ENCODE measurements around the gene MDGA2.
"Not testable (repeated sequence)": the region's sequence is repeated elsewhere in the genome, so short reads cannot be mapped to it uniquely, and the experiment has no call there.

MDGA2 gene

DNA sequence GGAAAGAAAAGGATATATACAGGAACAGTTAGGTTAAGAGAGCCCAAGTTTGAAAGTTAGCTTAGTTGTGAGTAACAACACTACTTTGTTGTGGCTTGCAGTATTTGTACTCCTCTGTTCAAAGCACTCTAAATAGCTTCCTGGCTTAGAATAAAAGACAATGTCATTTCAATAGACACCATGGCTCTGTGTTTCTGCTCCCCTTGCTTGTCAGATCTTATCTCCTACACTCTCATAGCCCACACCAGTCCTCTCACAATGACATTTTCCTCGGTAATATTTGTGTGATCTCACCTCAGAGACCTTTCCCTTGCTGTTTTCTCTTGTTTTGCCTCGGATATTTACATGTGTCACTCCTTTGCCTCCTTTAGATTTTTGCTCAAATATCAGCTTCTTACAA lies 418.4 kb downstream of the MDGA2 start:
- H3K4me1 ChIP-seq (ENCODE audit: control insufficient read depth, insufficient read depth, low read length): no peaks in the 10 kb centered on the region
- H3K27me3 ChIP-seq (ENCODE audit: control insufficient read depth, insufficient read depth, low read length): no peaks in the 10 kb centered on the region
- H3K9me3 ChIP-seq (ENCODE audit: control insufficient read depth, insufficient read depth, low read length): peaks cover 12% of the 10 kb centered on the region
- no peak overlapping the region for H3K27ac ChIP-seq (ENCODE audit: low read depth, low read length)
- no peak overlapping the region for H3K9ac ChIP-seq (ENCODE audit: low read depth, low read length)
- no peaks in the 10 kb centered on the region for H3K36me3 ChIP-seq (ENCODE audit: control insufficient read depth, insufficient read depth, low read length)
- H3K4me3 ChIP-seq (ENCODE audit: low read depth, low read length): no peak overlapping the region

- H3K27ac ChIP-seq (ENCODE audit: low read depth, low read length): no peak overlapping the region
- no peak overlapping the region for H3K4me3 ChIP-seq (ENCODE audit: low read depth, low read length)
- H3K4me1 ChIP-seq (ENCODE audit: control insufficient read depth, insufficient read depth, low read length): no peaks in the 10 kb centered on the region
- no peaks in the 10 kb centered on the region for H3K27me3 ChIP-seq (ENCODE audit: control insufficient read depth, insufficient read depth, low read length)
- no peak overlapping the region for H3K9ac ChIP-seq (ENCODE audit: low read depth, low read length)
- H3K9me3 ChIP-seq (ENCODE audit: control insufficient read depth, insufficient read depth, low read length): peaks cover 12% of the 10 kb centered on the region
- H3K36me3 ChIP-seq (ENCODE audit: control insufficient read depth, insufficient read depth, low read length): no peaks in the 10 kb centered on the region
Observed at GRCh38 chr14:47252802-47253201, 422.6 kb downstream of the MDGA2 start.

DNA sequence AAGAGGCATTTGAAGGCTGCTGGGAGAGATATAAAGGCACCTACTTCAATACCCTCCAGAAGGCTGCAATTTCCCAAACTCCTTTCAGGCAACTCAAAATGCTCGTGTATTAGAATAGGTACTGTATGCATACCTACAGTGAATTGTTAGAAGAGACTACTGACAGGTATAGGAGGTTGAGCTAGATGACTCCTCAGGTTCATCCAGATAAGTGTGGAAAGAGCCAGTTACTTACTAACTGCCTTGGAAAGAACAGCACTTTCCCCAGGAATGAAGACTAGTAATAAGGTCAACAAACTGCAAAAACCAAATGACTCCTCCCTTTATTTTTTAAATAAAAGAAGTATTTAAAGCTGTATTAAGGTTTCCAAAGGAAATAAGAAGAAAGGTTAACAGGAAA lies 429.0 kb downstream of the MDGA2 start:
- Histone ChIP-seq H3K27ac (ENCODE audit: low read depth, low read length) (no peak overlapping the region), H3K36me3 (ENCODE audit: control insufficient read depth, insufficient read depth, low read length) (no peaks in the 10 kb centered on the region), H3K27me3 (ENCODE audit: control insufficient read depth, insufficient read depth, low read length) (no peaks in the 10 kb centered on the region), H3K4me3 (ENCODE audit: low read depth, low read length) (no peak overlapping the region), H3K9ac (ENCODE audit: low read depth, low read length) (no peak overlapping the region), H3K4me1 (ENCODE audit: control insufficient read depth, insufficient read depth, low read length) (no peaks in the 10 kb centered on the region), H3K9me3 (ENCODE audit: control insufficient read depth, insufficient read depth, low read length) (no peaks in the 10 kb centered on the region)

DNA sequence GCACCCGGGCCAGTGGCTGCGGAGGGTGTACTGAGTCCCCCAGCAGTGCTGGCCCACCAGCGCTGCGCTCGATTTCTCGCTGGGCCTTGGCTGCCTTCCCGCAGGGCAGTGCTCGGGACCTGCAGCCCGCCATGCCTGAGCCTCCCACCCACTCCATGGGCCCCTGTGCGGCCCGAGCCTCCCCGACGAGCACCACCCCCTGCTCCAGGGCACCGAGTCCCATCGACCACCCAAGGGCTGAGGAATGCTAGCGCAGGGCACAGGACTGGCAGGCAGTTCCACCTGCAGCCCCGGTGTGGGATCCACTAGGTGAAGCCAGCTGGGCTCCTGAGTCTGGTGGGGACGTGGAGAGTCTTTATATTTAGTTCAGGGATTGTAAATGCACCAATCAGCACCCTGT lies 432.8 kb downstream of the MDGA2 start:
- not testable (repeated sequence) for H3K9me3 ChIP-seq (ENCODE audit: control insufficient read depth, insufficient read depth, low read length); H3K27ac ChIP-seq (ENCODE audit: low read depth, low read length); H3K27me3 ChIP-seq (ENCODE audit: control insufficient read depth, insufficient read depth, low read length); H3K36me3 ChIP-seq (ENCODE audit: control insufficient read depth, insufficient read depth, low read length); H3K4me1 ChIP-seq (ENCODE audit: control insufficient read depth, insufficient read depth, low read length); H3K4me3 ChIP-seq (ENCODE audit: low read depth, low read length); H3K9ac ChIP-seq (ENCODE audit: low read depth, low read length)

- H3K36me3 ChIP-seq (ENCODE audit: control insufficient read depth, insufficient read depth, low read length): no peaks in the 10 kb centered on the region
- no peaks in the 10 kb centered on the region for H3K9me3 ChIP-seq (ENCODE audit: control insufficient read depth, insufficient read depth, low read length)
- H3K4me1 ChIP-seq (ENCODE audit: control insufficient read depth, insufficient read depth, low read length): no peaks in the 10 kb centered on the region
- no peak overlapping the region for H3K4me3 ChIP-seq (ENCODE audit: low read depth, low read length)
- H3K9ac ChIP-seq (ENCODE audit: low read depth, low read length): no peak overlapping the region
- no peaks in the 10 kb centered on the region for H3K27me3 ChIP-seq (ENCODE audit: control insufficient read depth, insufficient read depth, low read length)
- H3K27ac ChIP-seq (ENCODE audit: low read depth, low read length): no peak overlapping the region
Observed at GRCh38 chr14:47240748-47241437, 434.5 kb downstream of the MDGA2 start.

DNA sequence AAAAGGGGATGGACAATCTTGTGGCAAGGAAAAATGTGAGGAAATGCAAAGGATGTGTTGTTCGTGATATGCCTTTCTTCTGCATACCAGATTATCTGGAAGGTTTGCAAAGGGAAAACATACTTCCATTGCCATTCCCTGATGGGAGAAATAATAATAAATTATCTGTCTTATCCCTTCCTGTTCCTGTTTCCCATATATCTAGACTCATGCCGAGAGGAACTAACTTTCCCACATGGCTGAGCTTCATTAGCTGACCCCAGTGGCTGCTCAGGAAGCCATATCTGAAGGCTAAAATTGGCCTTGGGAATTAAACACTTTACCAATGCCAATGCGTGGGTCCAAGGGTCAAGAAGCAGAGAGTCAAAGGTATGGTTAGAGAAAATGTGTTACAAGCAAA lies 439.8 kb downstream of the MDGA2 start:
- Histone ChIP-seq H3K9me3 (ENCODE audit: control insufficient read depth, insufficient read depth, low read length) (no peaks in the 10 kb centered on the region), H3K9ac (ENCODE audit: low read depth, low read length) (no peak overlapping the region), H3K4me3 (ENCODE audit: low read depth, low read length) (no peak overlapping the region), H3K36me3 (ENCODE audit: control insufficient read depth, insufficient read depth, low read length) (no peaks in the 10 kb centered on the region), H3K4me1 (ENCODE audit: control insufficient read depth, insufficient read depth, low read length) (no peaks in the 10 kb centered on the region), H3K27me3 (ENCODE audit: control insufficient read depth, insufficient read depth, low read length) (no peaks in the 10 kb centered on the region), H3K27ac (ENCODE audit: low read depth, low read length) (no peak overlapping the region)

- no peak overlapping the region for H3K27ac ChIP-seq (ENCODE audit: low read depth, low read length)
- no peaks in the 10 kb centered on the region for H3K27me3 ChIP-seq (ENCODE audit: control insufficient read depth, insufficient read depth, low read length)
- H3K4me1 ChIP-seq (ENCODE audit: control insufficient read depth, insufficient read depth, low read length): no peaks in the 10 kb centered on the region
- H3K9ac ChIP-seq (ENCODE audit: low read depth, low read length): no peak overlapping the region
- no peaks in the 10 kb centered on the region for H3K36me3 ChIP-seq (ENCODE audit: control insufficient read depth, insufficient read depth, low read length)
- no peak overlapping the region for H3K4me3 ChIP-seq (ENCODE audit: low read depth, low read length)
- no peaks in the 10 kb centered on the region for H3K9me3 ChIP-seq (ENCODE audit: control insufficient read depth, insufficient read depth, low read length)
Observed at GRCh38 chr14:47226877-47227520, 448.4 kb downstream of the MDGA2 start.

DNA sequence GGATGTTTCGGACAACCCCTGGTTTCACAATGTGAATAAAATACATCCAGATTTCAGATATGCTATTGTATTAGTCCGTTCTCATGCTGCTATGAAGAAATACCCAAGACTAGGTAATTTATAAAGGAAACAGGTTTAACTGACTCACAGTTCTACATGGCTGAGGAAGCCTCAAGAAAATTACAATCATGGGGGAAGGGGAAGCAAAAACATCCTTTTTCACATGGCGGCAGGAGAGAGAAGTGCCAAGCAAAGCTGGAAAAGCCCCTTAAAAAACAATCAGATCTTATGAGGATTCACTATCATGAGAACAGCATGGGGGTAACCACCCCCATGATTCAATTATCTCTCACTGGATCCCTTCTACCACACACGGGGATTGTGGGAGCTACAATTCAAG lies 451.7 kb downstream of the MDGA2 start:
- no peaks in the 10 kb centered on the region for H3K4me1 ChIP-seq (ENCODE audit: control insufficient read depth, insufficient read depth, low read length)
- H3K4me3 ChIP-seq (ENCODE audit: low read depth, low read length): no peak overlapping the region
- no peak overlapping the region for H3K9ac ChIP-seq (ENCODE audit: low read depth, low read length)
- no peaks in the 10 kb centered on the region for H3K9me3 ChIP-seq (ENCODE audit: control insufficient read depth, insufficient read depth, low read length)
- no peak overlapping the region for H3K27ac ChIP-seq (ENCODE audit: low read depth, low read length)
- H3K27me3 ChIP-seq (ENCODE audit: control insufficient read depth, insufficient read depth, low read length): no peaks in the 10 kb centered on the region
- no peaks in the 10 kb centered on the region for H3K36me3 ChIP-seq (ENCODE audit: control insufficient read depth, insufficient read depth, low read length)

DNA sequence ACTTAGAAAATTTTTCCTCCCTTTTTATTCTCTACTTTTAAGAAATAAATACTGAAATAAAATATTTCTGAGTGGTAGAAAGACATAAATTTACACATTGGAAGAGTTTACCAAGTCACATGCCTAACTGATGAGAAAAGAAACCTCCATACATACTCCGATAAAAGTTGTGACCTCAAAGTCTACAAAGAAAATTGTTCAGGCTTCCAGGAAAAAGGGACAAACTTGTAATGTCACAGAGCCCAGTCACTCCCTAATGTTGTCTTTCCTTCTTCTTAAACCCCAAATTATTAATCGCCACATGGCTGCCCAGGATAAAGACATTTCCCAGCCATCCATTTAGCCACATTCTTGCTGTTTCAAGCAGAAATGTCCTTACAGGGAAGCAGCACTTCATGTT lies 455.3 kb downstream of the MDGA2 start:
- H3K36me3 ChIP-seq (ENCODE audit: control insufficient read depth, insufficient read depth, low read length): no peaks in the 10 kb centered on the region
- no peak overlapping the region for H3K27ac ChIP-seq (ENCODE audit: low read depth, low read length)
- H3K4me1 ChIP-seq (ENCODE audit: control insufficient read depth, insufficient read depth, low read length): no peaks in the 10 kb centered on the region
- no peak overlapping the region for H3K9ac ChIP-seq (ENCODE audit: low read depth, low read length)
- no peaks in the 10 kb centered on the region for H3K9me3 ChIP-seq (ENCODE audit: control insufficient read depth, insufficient read depth, low read length)
- no peaks in the 10 kb centered on the region for H3K27me3 ChIP-seq (ENCODE audit: control insufficient read depth, insufficient read depth, low read length)
- no peak overlapping the region for H3K4me3 ChIP-seq (ENCODE audit: low read depth, low read length)

GRCh38 chr14:47211263-47211662 lies 464.1 kb downstream of the MDGA2 start:
- H3K4me1 ChIP-seq (ENCODE audit: control insufficient read depth, insufficient read depth, low read length): 0 out of 2 replicates have a peak, but pooled peaks cover 9% of the 10 kb centered on the region
- H3K4me3 ChIP-seq (ENCODE audit: low read depth, low read length): no peak overlapping the region
- no peak overlapping the region for H3K27ac ChIP-seq (ENCODE audit: low read depth, low read length)

DNA sequence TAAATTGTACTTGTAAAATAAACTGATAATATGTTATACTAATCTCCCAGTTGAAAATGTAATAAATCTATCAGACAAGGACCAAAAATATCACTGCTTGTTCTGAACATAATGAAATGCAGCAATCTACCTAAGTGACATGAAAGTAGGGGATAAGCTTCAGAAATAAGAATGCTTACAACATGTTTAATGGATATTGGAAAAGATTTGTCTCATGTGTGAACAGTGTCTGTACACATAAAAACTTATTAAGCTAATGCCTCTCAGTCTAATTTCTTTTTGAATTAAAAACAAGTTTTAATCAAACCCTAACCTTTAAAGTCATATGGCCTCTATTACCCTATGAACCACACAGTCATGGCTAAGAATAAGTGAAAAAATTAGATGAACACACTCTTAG lies 465.3 kb downstream of the MDGA2 start:
- no peak overlapping the region for H3K4me3 ChIP-seq (ENCODE audit: low read depth, low read length)
- H3K9ac ChIP-seq (ENCODE audit: low read depth, low read length): no peak overlapping the region
- 0 out of 2 replicates have a peak, but pooled peaks cover 9% of the 10 kb centered on the region for H3K4me1 ChIP-seq (ENCODE audit: control insufficient read depth, insufficient read depth, low read length)
- no peaks in the 10 kb centered on the region for H3K9me3 ChIP-seq (ENCODE audit: control insufficient read depth, insufficient read depth, low read length)
- no peaks in the 10 kb centered on the region for H3K36me3 ChIP-seq (ENCODE audit: control insufficient read depth, insufficient read depth, low read length)
- no peaks in the 10 kb centered on the region for H3K27me3 ChIP-seq (ENCODE audit: control insufficient read depth, insufficient read depth, low read length)
- H3K27ac ChIP-seq (ENCODE audit: low read depth, low read length): no peak overlapping the region

More at GRCh38 chr14:47211263-47211662, 464.1 kb downstream of the MDGA2 start:
- no peaks in the 10 kb centered on the region for H3K36me3 ChIP-seq (ENCODE audit: control insufficient read depth, insufficient read depth, low read length)
- no peaks in the 10 kb centered on the region for H3K9me3 ChIP-seq (ENCODE audit: control insufficient read depth, insufficient read depth, low read length)
- no peaks in the 10 kb centered on the region for H3K27me3 ChIP-seq (ENCODE audit: control insufficient read depth, insufficient read depth, low read length)
- H3K9ac ChIP-seq (ENCODE audit: low read depth, low read length): no peak overlapping the region
